DMS114 treated with DMSO at 0.1 percent for 48 hours (cell line): ENCODE results near the gene B4GALNT3.
A peak's percentile ranks its signal among the peaks of the same experiment; 100 is the strongest.
"Not testable (repeated sequence)": the region's sequence is repeated elsewhere in the genome, so short reads cannot be mapped to it uniquely, and the experiment has no call there.

ENCODE experiments used
- DNase-seq: peaks from one replicate; lab custom pipeline; 2025; ENCODE audit not compliant: unreplicated experiment; lab: John Stamatoyannopoulos, UW

Gene B4GALNT3

DNA sequence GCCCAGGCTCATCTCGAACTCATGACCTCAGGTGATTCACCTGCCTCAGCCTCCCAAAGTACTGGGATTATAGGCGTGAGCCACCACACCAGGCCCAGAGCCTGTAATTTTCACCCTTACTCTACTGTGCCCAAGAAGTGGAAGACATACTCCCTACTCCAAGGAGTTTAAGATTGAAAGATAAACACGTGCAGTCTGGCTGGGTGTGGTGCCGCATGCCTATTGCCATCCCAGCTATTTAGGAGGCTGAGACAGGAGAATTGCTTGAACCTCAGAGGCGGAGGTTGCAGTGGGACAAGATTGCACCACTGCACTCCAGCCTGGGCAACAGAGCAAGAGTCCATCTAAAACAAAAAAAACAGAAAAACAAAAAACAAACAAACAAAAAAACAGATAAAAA is 113.5 kb downstream of the B4GALNT3 start:
- no peak for DNase-seq

DNA sequence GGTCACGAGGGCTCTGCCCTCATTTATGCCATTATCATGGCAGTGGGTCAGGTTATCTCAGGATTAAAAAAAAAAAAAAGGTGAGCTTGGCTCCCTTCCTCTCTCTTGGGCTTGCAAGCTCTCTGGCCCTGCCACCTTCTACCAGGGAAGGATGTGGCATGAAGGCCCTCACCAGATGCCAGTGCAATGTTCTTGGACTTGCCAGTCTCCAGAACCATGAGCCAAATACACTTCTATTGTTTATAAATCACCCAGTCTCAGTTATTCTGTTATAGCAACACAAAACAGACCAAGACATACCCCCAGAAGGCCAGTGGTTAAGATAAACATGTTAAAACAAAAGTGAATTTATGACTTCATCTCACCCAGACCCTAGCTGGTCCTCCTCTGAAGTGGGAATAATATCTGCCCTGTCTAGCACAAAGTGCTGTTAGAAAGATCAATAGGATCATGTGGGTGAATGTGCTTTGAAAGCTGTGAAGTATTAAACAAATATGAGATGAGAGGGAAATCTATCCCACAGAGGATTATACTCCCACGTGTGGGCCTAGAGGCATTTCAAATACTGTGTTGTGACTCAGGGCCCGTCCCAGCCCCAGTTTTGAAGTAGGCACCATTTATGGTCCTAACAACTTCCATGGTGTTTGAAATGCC is 114.9 kb downstream of the B4GALNT3 start:
- no peak for DNase-seq

DNA sequence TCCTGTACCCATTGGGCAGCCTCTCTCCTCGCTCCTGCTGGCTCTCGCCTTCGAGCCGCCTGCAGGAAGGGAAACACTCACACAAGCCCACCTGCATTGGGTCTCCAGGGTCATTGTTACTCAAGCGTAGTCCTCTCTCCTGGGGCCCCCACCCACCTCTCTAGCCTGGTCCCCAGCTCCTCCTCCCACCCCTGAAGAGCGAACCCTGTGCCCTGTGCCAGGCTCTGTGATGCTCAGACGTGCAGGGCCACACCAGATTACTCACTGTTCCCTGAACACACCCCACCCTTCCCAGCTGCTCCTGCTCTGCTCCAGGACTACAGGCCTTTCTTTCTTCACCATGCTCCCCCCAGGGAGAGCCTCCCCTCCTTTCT is 115.4 kb downstream of the B4GALNT3 start:
- no peak for DNase-seq

DNA sequence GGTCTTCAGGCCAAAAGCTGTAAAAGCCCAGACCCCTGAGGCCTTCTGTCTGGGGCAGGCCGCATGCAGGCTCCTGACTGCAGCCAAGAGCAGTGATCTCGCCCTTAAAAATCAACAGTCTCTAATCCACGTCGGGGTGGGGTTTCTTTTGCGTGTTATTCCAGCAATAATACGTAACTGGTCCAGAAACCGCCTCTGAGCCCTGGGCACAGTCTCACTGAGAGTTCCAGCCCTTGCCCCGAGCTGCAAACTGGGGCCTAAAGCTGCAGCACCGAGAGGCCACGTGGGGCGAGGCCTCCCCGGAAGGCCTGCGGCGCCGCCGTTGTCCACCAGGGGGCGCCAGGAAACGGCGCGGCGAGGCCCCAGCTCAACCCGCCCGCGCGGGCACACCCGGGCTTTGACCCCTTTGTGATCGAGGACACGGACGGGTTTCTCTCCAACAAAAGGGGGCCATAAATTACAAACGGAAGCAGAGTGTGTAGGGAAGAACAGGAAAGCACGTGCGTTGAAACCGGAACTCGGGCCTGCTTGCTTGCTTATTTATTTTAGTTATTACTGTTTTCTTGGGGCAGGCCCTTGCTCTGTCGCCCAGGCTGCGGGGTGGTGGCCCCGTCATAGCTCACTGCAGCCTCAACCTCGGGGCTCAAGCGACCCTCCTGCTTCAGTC is 116.3 kb downstream of the B4GALNT3 start:
- peak; percentile 10 for DNase-seq

DNA sequence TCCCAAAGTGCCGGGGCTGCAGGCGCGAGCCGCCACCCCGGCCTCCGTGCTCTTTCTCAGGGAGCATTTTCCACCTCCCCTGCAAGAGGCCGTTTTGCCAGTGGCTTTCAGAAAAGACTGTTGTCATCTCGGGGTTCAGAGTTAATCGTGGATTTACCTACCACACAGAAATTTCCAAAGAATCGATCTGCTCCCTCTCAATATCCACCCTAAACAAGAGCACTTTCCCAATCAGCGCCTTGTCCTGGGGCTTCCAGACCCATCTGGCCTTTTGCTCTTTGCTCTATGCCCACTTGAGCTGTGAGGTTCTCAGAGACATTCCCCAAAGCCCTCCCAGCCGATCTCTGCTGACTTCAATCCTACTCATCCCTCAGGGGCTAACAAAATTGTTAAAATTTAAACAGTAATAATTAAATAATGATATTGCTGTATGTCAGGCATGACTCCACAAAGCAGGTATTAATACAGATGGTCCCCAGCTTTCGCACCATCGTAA is 116.9 kb downstream of the B4GALNT3 start:
- no peak for DNase-seq

DNA sequence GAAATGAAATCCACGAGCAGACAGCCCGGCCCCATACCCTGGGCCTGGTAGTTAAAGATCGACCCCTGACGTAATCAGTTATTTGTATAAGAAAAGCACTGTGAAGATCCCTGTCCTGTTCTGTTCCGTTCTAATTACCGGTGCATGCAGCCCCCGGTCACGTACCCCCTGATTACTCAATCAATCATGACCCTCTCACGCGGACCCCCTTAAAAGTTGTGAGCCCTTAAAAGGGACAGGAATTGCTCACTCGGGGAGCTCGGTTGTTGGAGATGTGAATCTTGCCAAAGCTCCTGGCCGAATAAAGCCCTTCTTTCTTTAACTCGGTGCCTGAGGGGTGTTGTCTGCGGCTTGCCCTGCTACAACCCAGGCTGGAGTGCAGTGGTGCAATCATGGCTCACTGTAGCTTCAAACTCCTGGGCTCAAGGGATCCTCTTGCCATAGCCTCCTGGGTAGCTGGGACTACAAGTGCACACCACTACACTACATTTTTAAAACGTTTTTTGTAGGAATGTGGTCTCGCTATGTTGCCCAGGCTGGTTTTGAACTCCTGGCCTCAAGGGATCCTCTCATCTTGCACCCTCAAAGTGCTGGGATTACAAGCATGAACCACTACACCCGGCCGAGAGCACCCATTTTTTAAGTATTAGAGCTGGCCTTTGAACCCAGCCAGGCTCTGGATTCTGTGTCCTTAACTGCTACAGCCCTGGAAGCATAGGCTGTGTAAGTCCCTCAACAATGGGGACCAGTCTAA is 118.4 kb downstream of the B4GALNT3 start:
- not testable (repeated sequence) for DNase-seq

DNA sequence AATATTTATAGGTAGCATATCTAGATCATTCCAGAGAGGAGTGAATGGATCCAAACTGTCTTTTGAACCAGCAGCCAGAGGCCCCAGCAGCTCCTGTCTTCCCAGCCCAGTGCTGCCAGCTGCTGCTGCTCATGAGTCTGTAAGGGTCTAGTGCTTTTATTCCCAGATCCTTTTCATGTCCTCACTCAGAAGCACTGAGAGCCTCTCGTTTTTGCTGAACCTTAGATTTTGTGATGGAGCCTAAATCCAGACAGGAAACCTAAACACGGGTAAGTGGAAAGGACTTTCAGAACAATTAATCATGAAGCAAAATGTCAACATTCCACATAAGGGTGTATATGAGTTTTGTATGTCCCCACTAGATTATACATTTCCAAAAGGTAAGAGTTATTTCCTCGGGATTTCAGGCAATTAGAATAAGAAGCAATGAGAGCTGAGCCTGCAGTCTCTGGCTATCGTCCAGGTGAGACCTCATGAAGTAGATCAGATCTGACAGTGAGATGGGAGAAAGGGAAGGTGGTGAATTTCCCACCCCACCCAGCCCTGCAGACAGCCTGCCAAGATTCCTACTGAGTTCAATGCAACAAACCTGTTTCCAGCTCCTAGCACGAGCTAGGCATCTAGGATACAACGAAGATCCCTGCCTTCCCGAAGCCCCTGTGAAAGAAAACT is 119.1 kb downstream of the B4GALNT3 start:
- DNase-seq: no peak

DNA sequence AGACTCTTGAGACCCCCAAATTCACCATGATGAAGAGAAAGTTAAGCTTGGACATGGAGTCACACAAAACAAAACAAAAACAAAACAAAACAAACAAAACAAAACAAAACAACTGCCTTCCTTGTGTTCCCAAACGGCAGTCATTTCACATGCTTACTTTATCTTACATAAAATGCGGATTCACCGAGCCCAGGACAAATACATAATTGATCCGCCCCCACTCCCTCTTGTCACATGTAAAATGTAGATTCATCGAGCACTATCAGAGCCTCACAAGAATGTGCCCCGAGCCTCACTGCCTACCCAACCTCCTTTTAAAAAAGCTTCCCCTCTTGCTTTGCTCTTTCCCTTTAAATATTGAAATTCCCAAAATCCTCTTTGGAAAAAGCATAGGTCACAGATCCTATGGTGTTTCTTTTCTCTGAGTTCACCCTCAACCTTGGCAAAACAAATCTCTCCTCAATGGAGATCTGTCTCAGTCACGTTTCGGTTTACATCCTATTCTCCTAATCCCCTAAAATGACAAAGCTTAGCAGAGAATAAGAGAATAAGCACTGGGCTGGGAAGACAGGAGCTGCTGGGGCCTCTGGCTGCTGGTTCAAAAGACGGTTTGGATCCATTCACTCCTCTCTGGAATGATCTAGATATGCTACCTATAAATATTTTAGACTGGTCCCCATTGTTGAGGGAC is 119.8 kb downstream of the B4GALNT3 start:
- DNase-seq: no peak

DNA sequence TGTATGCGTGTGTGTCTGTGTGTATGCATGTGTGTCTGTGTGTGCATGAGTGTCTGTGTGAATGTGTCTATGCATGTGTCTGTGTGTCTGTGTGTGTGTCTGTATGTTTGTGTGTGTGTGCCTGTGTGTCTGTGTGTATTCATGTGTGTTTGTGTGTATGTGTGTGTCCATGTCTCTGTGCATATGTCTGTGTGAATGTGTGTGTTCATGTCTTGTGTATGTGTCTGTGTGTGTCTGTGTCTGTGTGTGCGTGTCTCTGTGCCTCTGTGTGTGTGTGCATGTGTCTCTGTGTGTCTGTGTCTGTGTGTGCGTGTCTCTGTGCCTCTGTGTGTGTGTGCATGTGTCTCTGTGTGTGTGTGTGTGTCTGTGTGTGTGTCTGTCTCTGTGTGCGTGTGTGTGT is 121.1 kb downstream of the B4GALNT3 start:
- no peak for DNase-seq

DNA sequence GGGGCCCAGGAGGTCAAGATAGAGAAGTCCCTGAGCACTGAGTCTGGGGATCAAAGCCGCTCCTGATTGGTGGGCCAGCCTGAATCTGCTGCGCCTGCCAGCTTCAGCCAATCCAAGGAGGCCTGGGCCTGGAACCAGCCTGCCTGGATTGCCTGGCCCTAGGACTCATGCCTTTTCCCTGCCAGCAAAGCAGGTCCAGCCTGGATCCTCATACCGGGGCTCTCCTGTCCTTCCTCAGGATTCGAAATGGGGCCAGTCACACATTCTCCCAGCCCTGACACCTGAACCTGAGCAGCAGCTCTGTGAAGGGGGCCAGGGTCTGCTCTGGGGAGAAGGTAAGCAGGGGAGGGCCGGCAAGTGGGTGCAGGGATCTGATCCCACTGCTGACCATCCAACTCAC is 121.6 kb downstream of the B4GALNT3 start:
- no peak for DNase-seq

DNA sequence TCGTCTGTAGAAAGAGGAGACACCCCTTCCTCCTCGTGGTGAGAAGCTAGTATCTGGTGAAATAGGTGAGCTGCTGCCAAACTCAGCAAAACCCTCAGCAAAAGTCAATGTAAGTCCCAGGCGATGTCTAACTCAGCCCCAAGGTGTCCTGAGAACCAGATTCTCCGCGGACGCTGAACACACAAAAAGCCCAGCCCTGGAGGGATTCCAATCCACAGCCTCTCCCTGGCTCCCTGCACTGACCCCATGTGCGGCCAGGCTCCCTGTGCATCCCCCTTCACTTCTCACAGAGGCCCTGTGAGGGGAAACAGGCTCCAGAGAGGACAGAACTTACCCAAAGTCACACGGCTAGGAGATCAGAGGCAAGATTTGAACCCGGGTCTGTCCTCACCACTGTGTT is 122.0 kb downstream of the B4GALNT3 start:
- no peak for DNase-seq

DNA sequence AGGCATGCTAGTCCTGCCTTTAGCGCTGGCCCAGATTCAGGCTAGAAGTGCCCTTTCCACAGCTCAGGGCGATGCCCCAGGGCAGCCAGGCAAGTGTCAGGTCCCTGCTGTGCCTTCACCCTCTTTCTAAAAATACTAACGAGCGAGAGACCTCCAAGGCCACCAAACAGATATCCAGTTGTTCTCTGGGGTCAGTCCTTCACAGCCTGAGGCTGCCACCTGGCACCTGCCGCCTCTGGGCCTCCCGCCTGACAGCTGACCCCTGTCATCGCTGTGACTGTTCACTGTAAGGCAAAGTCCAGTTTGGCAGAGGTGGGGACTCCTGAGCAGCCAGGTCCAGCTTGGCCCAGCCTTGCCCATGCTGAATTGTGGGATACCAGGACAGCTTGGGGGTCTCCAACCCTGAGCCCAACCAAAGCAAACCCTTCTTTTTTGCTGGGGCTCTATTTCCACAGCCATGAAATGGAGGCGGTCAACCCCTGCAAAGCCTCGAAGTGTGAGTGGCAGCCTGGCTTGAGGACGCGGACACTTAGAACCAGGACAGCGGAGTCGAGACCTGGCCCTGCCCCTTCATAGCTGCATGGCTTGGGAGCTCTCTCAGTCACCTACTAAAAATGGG is 123.6 kb downstream of the B4GALNT3 start:
- no peak for DNase-seq

DNA sequence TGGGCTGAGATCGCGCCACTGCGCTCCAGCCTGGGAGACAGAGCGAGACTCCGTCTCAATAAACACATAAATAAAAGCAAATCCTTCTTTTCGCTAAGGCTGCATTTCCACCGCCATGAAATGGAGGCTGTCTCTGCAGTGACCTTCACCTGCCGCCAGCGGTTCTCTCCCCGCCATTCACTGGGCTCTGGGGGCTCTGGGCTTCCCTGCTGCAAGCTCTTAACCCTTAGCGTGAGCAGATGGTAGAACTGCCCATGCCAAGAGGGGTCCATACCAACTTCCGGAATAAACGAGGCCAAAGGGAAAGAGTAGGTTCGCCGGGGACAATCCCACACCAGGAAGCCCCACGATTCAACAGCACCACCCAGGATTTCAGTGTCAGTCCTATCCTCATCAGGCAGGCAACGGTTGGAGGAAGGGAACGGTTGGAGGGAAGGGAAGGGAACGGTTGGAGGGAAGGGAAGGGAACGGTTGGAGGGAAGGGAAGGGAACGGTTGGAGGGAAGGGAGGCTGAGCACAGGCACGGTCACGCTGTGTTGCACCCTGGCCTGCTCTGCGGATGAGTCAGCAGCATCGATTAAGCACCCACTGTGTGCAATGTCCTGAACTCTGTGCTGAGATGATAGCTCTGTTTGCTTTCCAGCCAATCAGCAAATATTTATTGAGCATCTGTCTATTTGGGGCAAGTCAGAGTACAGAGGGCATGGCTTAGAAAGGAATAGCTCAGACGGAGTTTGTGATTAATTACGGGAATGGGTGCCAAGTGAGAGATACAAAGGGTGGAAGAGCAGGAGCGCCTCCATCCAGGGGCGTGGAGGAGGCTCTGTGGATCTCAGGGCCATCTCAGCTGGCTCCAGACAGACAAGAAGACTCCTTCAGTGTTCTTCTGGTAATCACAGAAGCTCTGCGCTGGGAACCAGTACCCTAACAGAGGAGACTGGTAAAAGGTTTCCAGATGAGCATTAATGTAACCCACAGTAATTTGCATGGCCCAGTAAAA is 125.6 kb downstream of the B4GALNT3 start:
- DNase-seq: no peak

DNA sequence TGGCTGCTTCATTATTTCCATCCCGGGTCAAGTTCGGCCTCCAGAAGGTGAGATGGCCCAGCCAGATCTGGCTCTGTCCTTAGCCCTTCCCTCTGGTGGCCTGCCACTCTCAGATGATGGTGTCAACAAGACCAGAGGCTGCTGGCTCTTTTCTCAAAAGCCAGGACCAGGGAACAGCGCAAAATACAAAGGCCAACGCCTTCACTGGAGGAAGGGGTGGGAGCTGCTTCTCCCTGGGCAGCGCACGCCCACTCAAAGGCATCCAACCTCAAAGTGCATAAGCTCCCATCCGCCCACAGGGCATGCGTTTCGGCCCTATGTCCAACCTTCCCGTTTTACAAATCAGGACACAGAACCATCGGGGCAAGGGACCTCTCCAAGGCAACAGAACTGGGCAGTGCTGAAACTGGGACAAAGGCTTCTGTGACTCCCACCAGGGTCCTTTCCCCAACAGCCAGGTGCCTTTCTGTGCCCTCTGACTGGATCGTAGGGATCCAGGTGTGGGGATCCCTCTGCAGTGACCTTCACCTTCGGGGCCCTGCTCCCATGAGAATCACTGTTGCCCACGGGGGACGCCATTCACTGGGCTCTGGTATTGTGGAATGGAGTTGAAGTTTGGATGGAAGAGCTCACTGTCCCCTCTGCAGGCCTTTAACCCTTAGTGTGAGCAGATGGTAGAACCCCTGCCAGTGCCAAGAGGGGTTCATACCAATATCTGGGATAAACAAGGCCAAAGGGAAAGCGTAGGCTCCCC is 126.8 kb downstream of the B4GALNT3 start:
- DNase-seq: no peak

DNA sequence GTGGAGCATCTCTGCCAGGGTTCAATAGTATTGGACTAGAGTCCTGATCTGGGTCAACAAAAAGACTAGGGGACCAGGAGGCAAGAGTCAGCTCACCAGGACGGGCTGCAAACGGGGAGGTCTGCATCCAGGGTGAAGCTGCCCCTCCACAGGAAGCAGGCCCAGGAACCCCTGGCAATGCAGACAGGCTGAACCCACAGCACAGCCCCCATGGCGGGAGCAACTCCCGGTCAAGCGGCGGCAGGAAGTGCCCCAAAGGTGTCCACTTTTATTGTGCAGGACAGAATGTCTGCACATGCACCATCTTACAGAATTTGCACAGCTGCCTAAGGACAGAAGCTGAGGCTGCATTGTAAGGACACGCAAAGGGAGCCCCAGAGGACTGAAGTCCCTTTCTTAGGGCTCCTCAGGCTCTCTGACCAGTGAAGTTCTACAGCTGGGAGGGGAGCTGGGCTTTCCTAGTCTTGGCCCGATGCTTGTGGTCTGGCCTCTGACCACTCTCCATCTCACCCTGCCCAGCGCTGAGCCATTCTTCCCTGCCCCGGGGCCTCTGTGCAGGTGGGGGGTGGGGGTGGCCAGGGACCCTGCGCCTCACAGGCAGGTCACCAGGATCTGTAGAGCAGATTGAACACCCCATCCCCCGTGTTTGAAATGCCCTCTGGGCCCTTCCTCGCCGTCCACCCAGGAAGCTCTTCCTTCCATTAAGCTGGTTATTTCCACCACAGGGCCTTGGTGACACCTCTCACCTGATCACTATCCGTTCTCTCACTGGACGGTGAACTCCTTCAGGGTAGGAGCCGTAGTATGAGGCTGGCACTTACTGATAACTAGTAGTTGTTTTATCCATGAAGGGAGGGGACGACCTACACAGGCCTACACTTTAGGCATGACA is 127.6 kb downstream of the B4GALNT3 start:
- DNase-seq: no peak

DNA sequence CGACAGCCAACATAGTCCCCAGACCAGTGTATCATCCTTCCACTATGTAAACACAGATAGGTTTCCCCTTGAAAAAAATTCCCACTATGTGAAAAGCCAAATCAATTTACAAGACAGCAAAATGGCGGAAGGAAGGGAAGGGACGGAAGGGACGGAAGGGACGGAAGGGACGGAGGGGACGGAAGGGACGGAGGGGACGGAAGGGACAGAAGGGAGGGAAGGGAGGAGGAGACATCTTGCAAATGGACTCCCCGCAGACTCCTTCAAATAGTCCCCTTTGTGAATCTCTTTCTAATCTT is 128.2 kb downstream of the B4GALNT3 start:
- no peak for DNase-seq

DNA sequence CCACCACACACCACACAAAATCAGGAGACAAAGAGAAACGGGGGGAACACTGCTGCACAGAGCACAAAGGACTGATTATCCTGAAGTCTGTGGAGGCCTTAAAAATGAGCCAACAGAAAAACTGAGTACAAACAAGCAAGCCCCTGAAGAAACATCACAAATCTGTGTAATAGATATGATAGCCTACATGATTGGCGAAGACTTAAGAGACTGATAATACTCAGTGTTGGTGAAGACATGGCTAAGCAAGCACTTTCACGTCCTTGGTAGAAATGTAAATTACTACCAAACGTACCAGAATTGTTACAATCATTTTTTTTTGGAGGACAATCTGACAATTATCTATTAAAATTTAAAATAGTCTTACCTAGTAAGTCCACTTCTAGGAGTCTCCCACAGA is 128.9 kb downstream of the B4GALNT3 start:
- DNase-seq: no peak

DNA sequence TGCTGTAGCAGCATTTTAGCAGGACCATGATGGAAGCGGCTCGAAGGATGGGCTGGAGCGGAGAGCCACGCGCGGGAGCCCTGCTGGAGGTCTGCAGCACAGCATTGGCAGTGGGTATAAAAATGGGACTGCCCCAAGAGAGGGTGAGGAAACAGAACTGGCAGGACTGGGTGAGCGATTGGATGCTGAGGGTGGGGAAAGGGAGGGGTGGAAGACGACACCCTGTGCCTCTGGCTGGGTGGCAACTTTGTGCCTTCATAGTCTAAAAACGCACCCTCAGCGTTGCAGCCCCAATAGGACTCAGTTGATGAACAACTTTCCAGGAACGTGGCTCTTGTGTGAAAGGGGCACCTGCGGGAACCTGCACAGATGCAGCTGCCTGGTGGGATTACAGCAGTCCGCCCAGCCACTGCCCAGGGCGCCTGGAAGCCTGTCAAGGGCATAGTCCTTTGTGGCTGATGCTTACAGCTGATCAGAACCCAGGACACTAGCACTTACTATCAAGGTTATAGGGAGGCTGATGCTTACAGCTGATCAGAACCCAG is 130.5 kb downstream of the B4GALNT3 start:
- DNase-seq: no peak
